PC-3 (cell line): ENCODE results near the gene KIAA1549. TPM values are rescaled to one million over a fixed set of nuclear protein-coding genes. Genes with fewer than 3 reads are reported as not detected.

Experiments
- ATAC-seq: fragments of 200-7000 bp; cut with Tn5 transposase; 2 replicates; pipeline ENCODE4 v1.9.1; 2020; ENCODE audit warnings: mild to moderate bottlenecking, moderate library complexity
- BruUV-seq: library from RNA; stranded (reverse); fragments of 400-500 nt; replicated peaks from 2 replicates; lab custom pipeline; 2021; lab: Mats Ljungman, UMichigan
- CTCF ChIA-PET: fragments of 300-600 bp; sonication (Branson Sonifier 250); formaldehyde crosslinking; loops from one replicate; lab custom pipeline; 2022; ENCODE audit warnings: antibody characterized with exemption; lab: Charles Lee
- POLR2A ChIA-PET: fragments of 300-600 bp; sonication (Branson Sonifier 250); formaldehyde crosslinking; loops from one replicate; lab custom pipeline; 2022; ENCODE audit warnings: antibody characterized with exemption; ENCODE audit not compliant: unreplicated experiment; lab: Charles Lee
- DNase-seq: peaks from one replicate; pipeline ENCODE4 v3.0.0-alpha.2; 2015
- H2AFZ ChIP-seq: fragments of 300-600 bp; sonication (generic); 2 replicates; pipeline ENCODE4 v1.6.0; 2016; ENCODE audit warnings: antibody characterized with exemption, low read length
- H3F3A ChIP-seq: fragments of 300-600 bp; sonication (generic); one replicate; pipeline ENCODE4 v1.6.0; 2017; ENCODE audit warnings: antibody characterized with exemption, low read length, control low read depth, mild to moderate bottlenecking; ENCODE audit not compliant: unreplicated experiment
- H3K27ac ChIP-seq: fragments of 300-600 bp; sonication (generic); 2 replicates; pipeline ENCODE4 v1.5.1; 2016; ENCODE audit warnings: mild to moderate bottlenecking, low read length
- H3K27me3 ChIP-seq: fragments of 300-600 bp; sonication (generic); 2 replicates; pipeline ENCODE4 v1.6.1; 2016; ENCODE audit warnings: low read length, mixed read lengths
- H3K36me3 ChIP-seq: fragments of 300-600 bp; sonication (generic); 2 replicates; pipeline ENCODE4 v1.6.1; 2016; ENCODE audit warnings: low read depth, mixed run types, low read length, mixed read lengths
- H3K4me1 ChIP-seq: fragments of 300-600 bp; sonication (generic); 2 replicates; pipeline ENCODE4 v1.5.1; 2016; ENCODE audit warnings: low read length; ENCODE audit not compliant: insufficient read depth
- H3K4me2 ChIP-seq: fragments of 300-600 bp; sonication (generic); 2 replicates; pipeline ENCODE4 v1.6.0; 2016; ENCODE audit warnings: low read length
- H3K4me3 ChIP-seq: fragments of 300-600 bp; sonication (generic); 2 replicates; pipeline ENCODE4 v1.5.1; 2016; ENCODE audit warnings: mild to moderate bottlenecking, low read length, mixed read lengths
- H3K79me2 ChIP-seq: fragments of 300-600 bp; sonication (generic); 2 replicates; pipeline ENCODE4 v1.6.1; 2017; ENCODE audit warnings: low read length, mixed read lengths
- H3K9ac ChIP-seq: fragments of 300-600 bp; sonication (generic); 2 replicates; pipeline ENCODE4 v1.6.0; 2016; ENCODE audit warnings: mild to moderate bottlenecking, low read length
- H3K9me2 ChIP-seq: fragments of 300-600 bp; sonication (generic); replicated peaks from 2 replicates; pipeline ENCODE4 v1.6.1; 2016; ENCODE audit warnings: mixed run types, low read length, mixed read lengths
- H3K9me3 ChIP-seq: fragments of 300-600 bp; sonication (generic); 2 replicates; pipeline ENCODE4 v1.6.1; 2016; ENCODE audit warnings: low read length, mixed read lengths
- H4K20me1 ChIP-seq: fragments of 300-600 bp; sonication (generic); 2 replicates; pipeline ENCODE4 v1.6.1; 2016; ENCODE audit warnings: low read length, mixed read lengths
- CTCF ChIP-seq: fragments of 300-600 bp; sonication (generic); conservative IDR thresholded peaks from 2 replicates; pipeline ENCODE4 v1.5.1; 2017; ENCODE audit warnings: antibody characterized with exemption, low read depth, mild to moderate bottlenecking, low read length
- EZH2 ChIP-seq: fragments of 300-600 bp; sonication (generic); IDR thresholded peaks from one replicate; pipeline ENCODE4 v1.6.1; 2017; ENCODE audit warnings: antibody characterized with exemption, mild to moderate bottlenecking, low read length; ENCODE audit not compliant: unreplicated experiment
- EZH2phosphoT487 ChIP-seq: fragments of 300-600 bp; sonication (generic); IDR thresholded peaks from 2 replicates; pipeline ENCODE4 v1.6.1; 2018; ENCODE audit warnings: mild to moderate bottlenecking, antibody characterized with exemption, low read length, borderline replicate concordance
- intact Hi-C: fragments of 100-400 bp; cut with micrococcal nuclease; formaldehyde crosslinking; loops from 2 replicates; pipeline ENCODE4 v1.9.0; 2023
- total RNA-seq: library from RNA; depleted of rRNA; stranded (reverse); fragments of >200 nt; gene quantifications from 2 replicates; pipeline ENCODE4 v1.2.3, GENCODE V29; 2014

Gene KIAA1549
- total RNA-seq, 1 experiment from 2014 or later = 8.2 TPM

- Histone ChIP-seq H3K9ac (peak overlapping the region; percentile 74; the same call in 1 of the 2 replicates), H3K79me2 (peaks cover 37% of the 10 kb centered on the region), H3F3A (no peaks in the 10 kb centered on the region), H3K27ac (no peak overlapping the region), H3K36me3 (no peaks in the 10 kb centered on the region), H2AFZ (no peak overlapping the region), H3K9me2 (no peaks in the 10 kb centered on the region), H3K4me2 (peak overlapping the region; percentile 85), H3K4me1 (peaks cover 22% of the 10 kb centered on the region), H3K27me3 (no peaks in the 10 kb centered on the region), H3K4me3 (peak overlapping the region; percentile 71), H4K20me1 (peaks cover 18% of the 10 kb centered on the region), H3K9me3 (no peaks in the 10 kb centered on the region)
- no peak for TF ChIP-seq EZH2
- TF ChIP-seq CTCF = no peak
- ATAC-seq = no peak
- ChIA-PET CTCF (no interaction called here), POLR2A (no interaction called here)
- no peak for DNase-seq
- intact Hi-C loops = loop anchor here (5.0 kb wide), 1 partner anchor 230 kb away; no protein-coding TSS in a partner anchor
- TSS peak; percentile 30 for BruUV-seq
These were observed 1.0 kb upstream of the KIAA1549 start for GRCh38 chr7:138982204-138982623.

GRCh38 chr7:138980563-138981291 lies 462 bp downstream of the KIAA1549 start:
- ChIA-PET POLR2A (interaction anchor here (0.6 to 0.9 kb wide), 4 partner anchors 38 to 90 kb away, joined by 4 to 6 read pairs (median 4); no protein-coding TSS in a partner anchor), CTCF (interaction anchor here (1.0 kb wide), 1 partner anchor 94 kb away, joined by 8 read pairs; no protein-coding TSS in a partner anchor)
- no peaks in the 10 kb centered on the region for H3K27me3 ChIP-seq
- H3K9ac ChIP-seq = peak overlapping the region; percentile 89
- TF ChIP-seq CTCF = no peak
- no peak for TF ChIP-seq EZH2
- no peak for TF ChIP-seq EZH2phosphoT487
- H3K36me3 ChIP-seq = no peaks in the 10 kb centered on the region
- peak overlapping the region; percentile 90 for H3K4me3 ChIP-seq
- no peaks in the 10 kb centered on the region for H3K9me3 ChIP-seq
- H3K27ac ChIP-seq = peak overlapping the region; percentile 40
- DNase-seq (peak; percentile 17), ATAC-seq (peak; percentile 18)
- peaks cover 22% of the 10 kb centered on the region for H3K4me1 ChIP-seq
- intact Hi-C loops = loop anchor here (5.0 kb wide), 1 partner anchor 228 kb away; no protein-coding TSS in a partner anchor
- H4K20me1 ChIP-seq = peaks cover 23% of the 10 kb centered on the region
- no peaks in the 10 kb centered on the region for H3K9me2 ChIP-seq
- peak overlapping the region; percentile 58 for H2AFZ ChIP-seq
- H3K4me2 ChIP-seq = peak overlapping the region; percentile 88
- TSS peak; percentile 56 for BruUV-seq
- H3K79me2 ChIP-seq = peaks cover 52% of the 10 kb centered on the region
- no peaks in the 10 kb centered on the region for H3F3A ChIP-seq
